OCI-LY7 (cell line): ENCODE data around the gene MAN1B1. TPM values are rescaled to one million over a fixed set of nuclear protein-coding genes. Genes with fewer than 3 reads are reported as not detected.

Experiments
- BruUV-seq: library from RNA; stranded (reverse); fragments of 400-500 nt; replicated peaks from 2 replicates; lab custom pipeline; 2021; lab: Mats Ljungman, UMichigan
- CTCF ChIA-PET: fragments of 300-600 bp; sonication (Branson Sonifier 250); formaldehyde crosslinking; loops from one replicate; lab custom pipeline; 2022; ENCODE audit warnings: antibody characterized with exemption; ENCODE audit not compliant: unreplicated experiment; lab: Charles Lee
- POLR2A ChIA-PET: fragments of 300-600 bp; sonication (Branson Sonifier 250); formaldehyde crosslinking; loops from one replicate; lab custom pipeline; 2022; ENCODE audit warnings: antibody characterized with exemption; lab: Charles Lee
- DNase-seq: peaks from one replicate; pipeline ENCODE4 v3.0.0-alpha.2; 2015; ENCODE audit warnings: low spot score
- H2AFZ ChIP-seq: fragments of 200-600 bp; sonication (generic), shearing (Covaris generic); 2 replicates; pipeline ENCODE4 v1.6.1; 2014; ENCODE audit warnings: mild to moderate bottlenecking, antibody characterized with exemption, low read length, moderate library complexity
- H3K27ac ChIP-seq: fragments of 200-600 bp; sonication (generic); 2 replicates; pipeline ENCODE4 v1.5.1; 2014; ENCODE audit warnings: mixed run types, low read depth, mild to moderate bottlenecking, moderate library complexity, low read length, inconsistent platforms; ENCODE audit not compliant: poor library complexity, severe bottlenecking
- H3K36me3 ChIP-seq: fragments of 200-600 bp; sonication (generic); 2 replicates; pipeline ENCODE4 v1.6.1; 2014; ENCODE audit warnings: mild to moderate bottlenecking, antibody characterized with exemption, low read length, moderate library complexity, mixed read lengths; ENCODE audit not compliant: insufficient read depth
- H3K4me1 ChIP-seq: fragments of 200-600 bp; sonication (generic); 2 replicates; pipeline ENCODE4 v1.5.1; 2014; ENCODE audit warnings: mild to moderate bottlenecking, low read length; ENCODE audit not compliant: insufficient read depth, poor library complexity, severe bottlenecking
- H3K4me2 ChIP-seq: fragments of 200-600 bp; sonication (generic); 2 replicates; pipeline ENCODE4 v1.6.1; 2014; ENCODE audit warnings: mild to moderate bottlenecking, low read length
- H3K4me3 ChIP-seq: fragments of 200-600 bp; sonication (generic); 2 replicates; pipeline ENCODE4 v1.5.1; 2014; ENCODE audit warnings: mild to moderate bottlenecking, low read depth, low read length; ENCODE audit not compliant: poor library complexity, severe bottlenecking
- H3K79me2 ChIP-seq: fragments of 200-600 bp; sonication (generic); 2 replicates; pipeline ENCODE4 v1.6.1; 2016; ENCODE audit warnings: low read depth, mild to moderate bottlenecking, low read length, moderate library complexity, mixed read lengths; ENCODE audit not compliant: insufficient read depth
- H3K9me2 ChIP-seq: fragments of 200-600 bp; sonication (generic); 2 replicates; pipeline ENCODE4 v1.6.1; 2016; ENCODE audit warnings: mild to moderate bottlenecking, low read length, mixed read lengths; ENCODE audit not compliant: insufficient read depth
- H3K9me3 ChIP-seq: fragments of 200-600 bp; sonication (generic); 2 replicates; pipeline ENCODE4 v1.6.1; 2014; ENCODE audit warnings: mild to moderate bottlenecking, mixed run types, low read length, mixed read lengths
- H4K20me1 ChIP-seq: fragments of 200-600 bp; sonication (generic); 2 replicates; pipeline ENCODE4 v1.6.1; 2014; ENCODE audit warnings: mild to moderate bottlenecking, antibody characterized with exemption, low read length, moderate library complexity, mixed read lengths; ENCODE audit not compliant: insufficient read depth
- CTCF ChIP-seq: fragments of 200-600 bp; sonication (generic); conservative IDR thresholded peaks from 2 replicates; pipeline ENCODE4 v1.5.1; 2014; ENCODE audit warnings: mild to moderate bottlenecking, antibody characterized with exemption, low read length, moderate library complexity, mixed read lengths
- EZH2phosphoT487 ChIP-seq: fragments of 200-600 bp; sonication (generic); IDR thresholded peaks from 2 replicates; pipeline ENCODE4 v1.6.1; 2018; ENCODE audit warnings: low read depth, borderline replicate concordance, mild to moderate bottlenecking, mixed run types, antibody characterized with exemption, low read length, moderate library complexity, mixed read lengths
- intact Hi-C: fragments of 100-400 bp; cut with micrococcal nuclease; formaldehyde crosslinking; loops from one replicate; pipeline ENCODE4 v1.10.0; 2022; ENCODE audit not compliant: unreplicated experiment
- total RNA-seq, 2 experiments: library from RNA; depleted of rRNA in 1 of 2; stranded (reverse); fragments of >200 nt in 1 of 2; shearing (Covaris generic) in 1 of 2; gene quantifications; 2 replicates each; pipeline ENCODE4 v1.2.3, GENCODE V29; 2014 to 2022

Gene MAN1B1
- total RNA-seq, 2 experiments from 2014 or later: 32.7 to 43.4 TPM

- Histone ChIP-seq H3K9me2 (no peaks in the 10 kb centered on the region), H3K9me3 (no peaks in the 10 kb centered on the region), H3K79me2 (peaks cover 6% of the 10 kb centered on the region; the same call in 1 of the 2 replicates), H3K4me1 (peaks cover 24% of the 10 kb centered on the region), H3K4me3 (peak overlapping the region; percentile 77), H4K20me1 (no peaks in the 10 kb centered on the region), H3K36me3 (peaks cover 8% of the 10 kb centered on the region; the same call in 1 of the 2 replicates), H2AFZ (peak overlapping the region; percentile 62), H3K27ac (peak overlapping the region; percentile 53), H3K4me2 (peak overlapping the region; percentile 83)
- peak; percentile 37 for DNase-seq
- CTCF ChIA-PET: interaction anchor here (1.3 kb wide), 1 partner anchor 19 kb away, joined by 6 read pairs; no protein-coding TSS in a partner anchor
- no TSS peak for BruUV-seq
- intact Hi-C loops: loop anchor here (2.0 kb wide), 1 partner anchor 63 kb away; no protein-coding TSS in a partner anchor
- POLR2A ChIA-PET: interaction anchor here (0.9 to 1.6 kb wide), 6 partner anchors 9 to 114 kb away, joined by 3 to 13 read pairs (median 5); partner anchors contain the start of genes SAPCD2, TPRN and UAP1L1
- no peak for TF ChIP-seq CTCF
- no peak for TF ChIP-seq EZH2phosphoT487
These were observed 682 bp downstream of the MAN1B1 start for GRCh38 chr9:137087409-137087925.

- Histone ChIP-seq H4K20me1 (no peaks in the 10 kb centered on the region), H3K9me3 (no peaks in the 10 kb centered on the region), H3K36me3 (peaks cover 12% of the 10 kb centered on the region; the same call in 1 of the 2 replicates), H3K79me2 (peaks cover 6% of the 10 kb centered on the region; the same call in 1 of the 2 replicates), H3K27ac (no peak overlapping the region), H3K4me1 (peaks cover 24% of the 10 kb centered on the region), H3K4me2 (peak overlapping the region; percentile 83), H2AFZ (no peak overlapping the region), H3K4me3 (peak overlapping the region; percentile 77), H3K9me2 (no peaks in the 10 kb centered on the region)
- CTCF ChIA-PET: interaction anchor here (0.7 kb wide), 1 partner anchor 21 kb away, joined by 3 read pairs; no protein-coding TSS in a partner anchor
- TF ChIP-seq EZH2phosphoT487 (no peak), CTCF (no peak)
- TSS peak; percentile 62 for BruUV-seq
- intact Hi-C loops: no loop called here
- DNase-seq: no peak
- POLR2A ChIA-PET: interaction anchor here (1.1 kb wide), 1 partner anchor 18 kb away, joined by 5 read pairs; the partner anchor contains the start of gene SAPCD2
These were observed 1.3 kb downstream of the MAN1B1 start for GRCh38 chr9:137088121-137088520.
